ENCODE results near the gene CTU2. TPM values are rescaled to one million over a fixed set of nuclear protein-coding genes. Genes with fewer than 3 reads are reported as not detected.

The CTU2 gene
- total and polyA plus RNA-seq, 9 of the 15 experiments (the other 6 are each of a cell fraction or from before 2014, with no cell fraction given), result 1.3 to 105 (median 23.2) TPM

GRCh38 chr16:88744577-88745521 is 38.5 kb downstream of the CTU2 start:
- H3K4me2 ChIP-seq (ENCODE audit: insufficient read depth, low read length), result no peak overlapping the region
- ChIA-PET CTCF (ENCODE audit: low intra/inter-chr PET ratio) (interaction anchor here (4.6 kb wide), 1 partner anchor 40 kb away, joined by 32 read pairs; the partner anchor contains the start of gene PIEZO1), POLR2A (interaction anchor here (0.6 to 1.3 kb wide), 5 partner anchors 12 to 40 kb away, joined by 3 to 4 read pairs (median 3); partner anchors contain the start of gene PIEZO1)
- no TSS peak for BruUV-seq (replicated peaks)
- H3K36me3 ChIP-seq (ENCODE audit: control insufficient read depth, insufficient read depth, low read length), result peaks cover 84% of the 10 kb centered on the region; the same call in 2 of the 3 replicates
- intact Hi-C loops (cut with micrococcal nuclease) (no loop called here), in situ Hi-C loops (cut with MboI) (no loop called here)
- peaks cover 48% of the 10 kb centered on the region for H3K79me2 ChIP-seq (ENCODE audit: control insufficient read depth, insufficient read depth, low read length)
- H2AFZ ChIP-seq (ENCODE audit: low read depth, low read length), result no peak overlapping the region
- TF ChIP-seq ZNF584 (CRISPR knock-in tag; IDR thresholded peaks at IDR 0.05; ENCODE audit: low read depth) (no peak), TEAD1 (CRISPR knock-in tag; IDR thresholded peaks at IDR 0.05) (no peak), ZBTB40 (IDR thresholded peaks at IDR 0.05) (no peak), ZBTB40 (CRISPR knock-in tag; IDR thresholded peaks at IDR 0.05) (no peak)
- H3K27me3 ChIP-seq (ENCODE audit: control insufficient read depth in 2 of 2, insufficient read depth in 2 of 2, low read length in 2 of 2), result no peaks in the 10 kb centered on the region
- 87% methylated on average over 28 of the region's 39 CpGs for WGBS (ENCODE audit: insufficient coverage, low coverage, missing lambda C conversion rate)
- peaks cover 26% of the 10 kb centered on the region; the same call in 1 of the 2 replicates for H4K20me1 ChIP-seq (replicated peaks; ENCODE audit: control insufficient read depth, insufficient read depth, low read length)
- peak overlapping the region in 1 of 2 experiments; percentile 74; a peak in 2 of 4 replicates for H3K9ac ChIP-seq (ENCODE audit: insufficient read depth in 1 of 2, low read depth in 2 of 2, low read length in 2 of 2)
- ATAC-seq, result no peak
- peaks cover 9% of the 10 kb centered on the region for H3K9me1 ChIP-seq (ENCODE audit: control insufficient read depth, insufficient read depth, low read length)
- no peaks in the 10 kb centered on the region for H3K9me3 ChIP-seq (replicated peaks; ENCODE audit: control insufficient read depth, insufficient read depth, low read depth, low read length)
- H3K27ac ChIP-seq (ENCODE audit: extremely low read depth, low read depth, low read length), result no peak overlapping the region
- no peak for DNase-seq (ENCODE audit: extremely low read depth in 1 of 4, low spot score in 3 of 4)
- FAIRE-seq, result no peak
- no peak overlapping the region for H3K4me3 ChIP-seq
- H3K4me1 ChIP-seq (replicated peaks in 1 of 2; ENCODE audit: control insufficient read depth in 2 of 2, insufficient read depth in 2 of 2, low read length in 2 of 2), result peaks cover 0 to 88% of the 10 kb centered on the region in 2 experiments; a peak in 2 of 5 replicates
